ENCODE results near the gene ADAR.
A peak's percentile ranks its signal among the peaks of the same experiment; 100 is the strongest.

The ADAR gene

DNA sequence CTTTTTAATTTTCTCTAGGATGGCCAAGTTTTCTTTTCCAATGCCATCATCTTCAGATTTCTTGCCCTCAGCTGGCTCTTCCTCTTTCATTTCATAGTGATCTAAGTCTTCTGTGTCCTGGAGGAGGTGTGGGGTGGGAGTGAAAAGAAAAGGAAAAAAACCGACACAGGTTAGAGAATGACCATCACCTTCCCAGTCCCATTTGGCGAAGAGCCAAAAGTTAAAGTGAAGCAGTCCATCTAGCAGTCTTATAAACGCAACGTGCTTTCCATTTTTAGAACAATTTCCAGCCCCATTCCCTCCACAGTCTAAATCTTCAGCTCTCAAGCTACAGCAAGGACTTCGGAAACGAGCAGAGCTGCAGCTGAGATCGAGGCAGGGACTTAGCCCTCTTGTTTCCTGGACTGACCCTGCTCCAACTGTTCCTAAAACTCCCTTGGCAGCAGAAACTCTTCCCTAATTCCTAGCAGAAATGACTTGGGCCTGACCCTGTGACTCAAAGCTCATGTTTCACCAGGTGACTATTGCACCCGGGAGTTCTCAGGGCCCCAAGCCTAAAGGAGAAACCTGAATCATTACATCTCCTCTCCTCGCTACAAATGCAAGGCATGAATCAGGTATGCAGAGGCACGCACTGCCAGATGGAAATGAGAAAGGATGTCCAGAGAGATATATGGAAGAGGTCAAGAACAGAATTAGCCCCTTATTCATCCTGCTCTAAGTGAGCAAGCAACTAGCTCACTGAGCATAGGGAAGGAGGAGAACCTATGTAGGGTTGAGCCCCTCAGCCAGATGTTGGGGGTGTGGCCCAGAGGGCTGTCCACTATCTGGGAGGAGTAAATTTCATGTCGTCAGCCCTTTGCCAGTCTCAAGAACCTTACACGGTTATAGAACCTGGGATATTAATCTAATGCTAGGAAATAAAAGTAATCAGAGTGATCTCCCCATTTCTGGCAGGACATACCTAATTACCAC is 54.6 kb downstream of the ADAR start:
- DNase-seq, result no peak

DNA sequence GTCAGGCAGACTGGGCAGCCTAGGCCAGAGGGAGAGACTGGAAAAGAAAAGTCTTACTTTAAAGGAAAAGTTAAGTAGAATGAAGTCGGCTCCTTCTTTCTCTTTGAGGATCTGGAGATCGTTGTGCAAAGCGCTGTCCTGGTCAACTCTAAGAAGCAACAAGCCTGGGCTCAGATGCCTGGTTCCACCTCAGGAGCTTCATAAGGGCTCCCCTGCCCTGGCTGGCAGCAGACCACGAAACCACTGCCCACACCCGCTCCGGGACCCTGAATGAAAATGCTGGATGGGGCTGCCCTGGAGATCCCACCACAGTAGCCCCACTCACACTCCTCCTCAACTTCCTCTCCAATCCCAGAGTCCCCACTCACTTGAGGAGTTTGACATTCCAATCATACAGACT is 56.0 kb downstream of the ADAR start:
- no peak for DNase-seq

DNA sequence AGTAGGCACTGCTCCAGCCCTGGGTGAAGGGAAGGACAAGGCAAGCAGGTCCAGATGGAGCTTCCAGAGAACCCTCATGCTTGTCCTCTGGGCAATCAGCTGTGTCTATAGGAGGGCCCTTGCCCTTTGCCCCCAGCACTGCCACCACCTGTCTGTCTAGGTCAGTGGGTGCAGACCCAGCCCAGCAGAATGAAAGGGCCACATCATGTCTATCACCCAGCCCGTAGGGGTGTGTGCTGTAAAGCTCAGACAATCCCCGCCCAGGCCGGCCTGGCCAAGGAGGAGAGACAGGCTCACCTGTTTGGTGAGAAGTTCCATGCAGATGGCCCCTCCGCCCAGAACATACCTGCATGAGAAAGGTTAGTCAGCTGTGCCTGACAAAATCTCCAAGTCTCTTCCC is 56.5 kb downstream of the ADAR start:
- DNase-seq, result no peak

DNA sequence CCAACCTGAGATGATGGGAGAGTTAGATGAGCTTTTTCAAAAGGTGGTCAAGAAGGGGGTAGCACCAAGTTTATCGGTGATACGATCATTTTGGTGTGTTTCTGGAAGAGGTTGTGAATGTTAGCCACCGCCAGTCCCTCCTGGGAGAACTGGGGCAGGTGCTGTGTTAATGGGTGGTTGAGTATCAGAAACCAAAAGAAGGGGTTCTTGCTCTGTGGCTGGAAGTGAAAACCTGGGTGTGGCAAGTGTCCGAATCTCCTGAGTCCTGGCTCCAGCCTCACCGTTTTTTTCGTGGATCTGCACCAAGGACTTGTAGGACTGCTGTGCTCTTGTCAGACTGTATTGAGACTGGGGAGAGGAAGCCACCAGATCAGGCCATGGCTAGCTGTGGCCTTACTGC is 57.3 kb downstream of the ADAR start:
- no peak for DNase-seq

- DNase-seq, result no peak
These were observed 57.9 kb downstream of the ADAR start for GRCh38 chr1:154550070-154550469.

GRCh38 chr1:154549202-154549770 is 58.7 kb downstream of the ADAR start:
- no peak for DNase-seq

DNA sequence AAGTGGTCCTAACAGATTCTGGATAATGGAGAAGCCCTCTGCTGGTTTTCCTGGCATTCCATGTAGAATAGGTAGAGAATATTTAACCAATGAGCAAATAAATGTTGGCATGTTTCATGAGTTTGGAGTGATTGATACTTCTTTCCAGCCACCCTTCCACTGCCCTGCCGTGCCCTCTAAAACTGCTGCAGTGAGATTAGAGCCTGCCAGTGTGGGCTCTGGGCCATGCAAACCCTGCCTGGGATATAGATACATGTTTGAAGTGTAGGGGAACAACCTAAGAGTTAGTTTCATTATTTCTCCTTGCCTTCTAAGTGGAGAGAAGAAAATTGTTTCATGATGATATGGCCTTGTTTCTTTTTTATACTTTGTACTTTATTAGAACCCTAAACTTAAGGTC is 60.0 kb downstream of the ADAR start:
- no peak for DNase-seq

GRCh38 chr1:154547105-154547732 is 60.8 kb downstream of the ADAR start:
- no peak for DNase-seq

DNA sequence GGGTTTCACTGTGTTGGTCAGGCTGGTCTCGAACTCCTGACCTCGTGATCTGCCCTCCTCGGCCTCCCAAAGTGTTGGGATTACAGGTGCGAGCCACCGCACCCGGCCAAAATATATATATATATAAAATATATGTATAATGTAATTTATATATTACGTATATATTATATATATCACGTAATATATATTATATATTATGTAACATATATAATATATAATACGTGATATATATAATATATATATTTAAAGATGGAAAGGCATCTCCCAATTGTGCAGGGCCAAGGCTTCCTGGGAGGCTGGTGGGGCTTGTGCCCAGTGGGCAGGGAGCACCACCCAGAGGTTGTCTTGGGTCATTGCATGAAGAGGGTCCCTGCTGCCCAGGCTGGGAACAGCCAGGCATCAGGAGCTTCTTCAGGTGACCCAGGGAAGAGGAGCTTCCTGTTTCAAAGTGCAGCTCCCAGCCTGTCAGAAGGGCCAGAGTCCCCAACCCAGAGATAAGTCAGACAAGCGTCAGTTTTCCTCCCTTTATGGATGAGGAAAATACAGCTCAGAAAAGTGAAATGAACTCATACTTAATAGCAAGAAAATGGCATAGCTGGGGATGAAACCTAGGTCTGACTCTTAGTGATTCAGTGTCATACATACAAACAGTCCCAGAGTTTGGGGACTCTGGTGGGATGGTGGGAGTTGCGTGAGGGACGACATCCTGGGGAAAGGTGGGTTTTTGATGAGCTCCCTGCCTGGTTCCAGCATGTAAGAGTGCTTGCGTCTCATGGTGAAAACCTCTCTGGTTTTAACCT is 61.5 kb downstream of the ADAR start:
- peak; percentile 50 for DNase-seq

GRCh38 chr1:154541231-154541630 is 66.8 kb downstream of the ADAR start:
- no peak for DNase-seq

- DNase-seq, result no peak
These were observed 68.2 kb downstream of the ADAR start for GRCh38 chr1:154539486-154540483.

DNA sequence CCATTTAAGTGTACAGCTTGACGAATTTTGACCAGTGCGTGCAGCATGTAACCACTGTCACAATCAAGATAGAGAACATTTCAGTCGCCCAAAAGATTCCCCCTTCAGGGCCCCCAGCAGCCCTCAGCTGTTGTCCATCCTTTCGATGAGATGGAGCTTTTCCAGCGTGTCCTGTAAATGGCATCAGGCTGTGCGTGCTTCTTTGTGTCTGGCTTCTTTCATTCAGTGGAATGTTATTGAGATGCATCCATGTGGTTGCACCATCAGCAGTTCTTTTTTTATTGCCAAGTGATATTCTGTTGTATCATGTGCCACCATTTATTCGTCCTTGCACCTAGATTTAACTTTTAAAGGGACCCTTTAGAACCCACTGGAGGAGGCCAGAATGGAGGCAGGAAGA is 71.4 kb downstream of the ADAR start:
- DNase-seq, result no peak

- DNase-seq, result peak; percentile 19
These were observed 73.8 kb downstream of the ADAR start for GRCh38 chr1:154533952-154534844.

Measured in activated naive CD4-positive, alpha-beta T cell treated with Interleukin-2 at 50 U/mL for 16 hours (primary cell).